Right cardiac atrium (tissue), 5 donors: ENCODE data around the gene BRD3. TPM values are rescaled to one million over a fixed set of nuclear protein-coding genes. Genes with fewer than 3 reads are reported as not detected.

Source experiments
- ATAC-seq, 2 donors: fragments of 200-7000 bp; cut with Tn5 transposase; one replicate each; pipeline versions ENCODE4 v1.8.0 to v1.9.1; 2020; ENCODE audit warnings: moderate library complexity in 2 of 2, mild to moderate bottlenecking in 1 of 2
- DNase-seq, 3 donors: peaks; one replicate each; pipeline ENCODE4 v3.0.0-alpha.2; 2020
- H3K27ac ChIP-seq: one replicate; pipeline ENCODE4 v1.5.1; 2013; ENCODE audit warnings: mild to moderate bottlenecking, low read length, control low read depth, moderate library complexity
- H3K27me3 ChIP-seq: one replicate; pipeline ENCODE4 v1.6.1; 2013; ENCODE audit not compliant: control insufficient read depth, insufficient read depth
- H3K4me1 ChIP-seq: one replicate; pipeline ENCODE4 v1.6.1; 2013; ENCODE audit warnings: low read length; ENCODE audit not compliant: control insufficient read depth, insufficient read depth
- H3K4me3 ChIP-seq: one replicate; pipeline ENCODE4 v1.5.1; 2013; ENCODE audit warnings: low read length, control low read depth
- H3K9me3 ChIP-seq: one replicate; pipeline ENCODE4 v1.6.1; 2013; ENCODE audit warnings: low read length; ENCODE audit not compliant: control insufficient read depth
- WGBS: extraction: QIAGEN DNeasy Blood & Tissue Kit; methylation state at CpG from one replicate; pipeline ENCODE4 v1.1.7; 2013; 5-methylcytosine and 5-hydroxymethylcytosine counted together
- intact Hi-C, 4 donors: fragments of 100-400 bp; cut with DNase I; formaldehyde crosslinking; loops; one replicate each; pipeline versions ENCODE4 v1.11.0 to v1.14.0; 2022 to 2023
- polyA plus RNA-seq: library from polyadenylated mRNA; stranded (reverse); fragments of 200-250 nt; gene quantifications from one replicate; pipeline ENCODE4 v1.2.3, GENCODE V29; 2013
- total RNA-seq, 4 donors: library from RNA; stranded (reverse); fragmentation: NEBNext Ultra II Directional; extraction: Animal tissue kit (Norgen Biotek cat#: 25700); gene quantifications; one replicate each; pipeline ENCODE4 v1.2.1, GENCODE V29; 2021
- donor health status: healthy with polysubstance abuse.
- donor health status: DM: no; HTN: yes; CAD: no.
- donor health status: DM: no; HTN: no; CAD: no.
- donor health status: DM: no; HTN: yes; CAD: no; lungs with severe emphysema.
- donor health status: DM: yes; HTN: yes; CAD: no.

BRD3 gene
- total and polyA plus RNA-seq, 5 donors = 13.0 to 37.3 (median 30.3) TPM

GRCh38 chr9:134026981-134027380 is 40.8 kb downstream of the BRD3 start:
- DNase-seq (no peak), ATAC-seq (no peak)
- no peaks in the 10 kb centered on the region for H3K9me3 ChIP-seq
- intact Hi-C loops = no loop called here
- no peak overlapping the region for H3K27ac ChIP-seq
- no peaks in the 10 kb centered on the region for H3K4me1 ChIP-seq
- 88% methylated on average over 8 of the region's 8 CpGs for WGBS
- no peaks in the 10 kb centered on the region for H3K27me3 ChIP-seq
- no peak overlapping the region for H3K4me3 ChIP-seq

- Histone ChIP-seq H3K27me3 (no peaks in the 10 kb centered on the region), H3K4me1 (no peaks in the 10 kb centered on the region), H3K27ac (no peak overlapping the region), H3K4me3 (no peak overlapping the region), H3K9me3 (no peaks in the 10 kb centered on the region)
- DNase-seq = no peak
- WGBS = 89% methylated on average over 18 of the region's 18 CpGs
- intact Hi-C loops = no loop called here
- ATAC-seq = no peak
Measured at GRCh38 chr9:134026581-134026980, 41.2 kb downstream of the BRD3 start.

- Histone ChIP-seq H3K27ac (no peak overlapping the region), H3K27me3 (no peaks in the 10 kb centered on the region), H3K4me3 (peak overlapping the region; percentile 76), H3K4me1 (no peaks in the 10 kb centered on the region), H3K9me3 (no peaks in the 10 kb centered on the region)
- WGBS = 13% methylated on average over 66 of the region's 66 CpGs
- DNase-seq (peak; percentile 56 to 79 (median 76)), ATAC-seq (peak; percentile 0 to 10)
- intact Hi-C loops = no loop called here
Measured at GRCh38 chr9:134025606-134026541, 42.0 kb downstream of the BRD3 start.

- H3K27ac ChIP-seq = no peak within 1 kb of the TSS
- peak within 1 kb of the TSS; percentile 76 for H3K4me3 ChIP-seq
- under 1% methylated on average over 43 of the region's 43 CpGs for whole genome bisulfite sequencing
- H3K9me3 ChIP-seq = no peaks in the 10 kb centered on the region
- no peaks in the 10 kb centered on the region for H3K27me3 ChIP-seq
- intact Hi-C loops = no loop called here
- no peaks in the 10 kb centered on the region for H3K4me1 ChIP-seq
- peak; percentile 96 to 97 for ATAC-seq
- peak; percentile 98 to 99 (median 99) for DNase-seq
Measured at GRCh38 chr9:134024828-134025605, 42.8 kb downstream of the BRD3 start, which contains the start of gene BRD3OS. TSS of gene BRD3OS (plus strand) at chr9:134025481. CDS start at chr9:134026748, 1,267 bp downstream.

- H3K27ac ChIP-seq = no peak overlapping the region
- H3K4me3 ChIP-seq = peak overlapping the region; percentile 8
- intact Hi-C loops = no loop called here
- 71% methylated on average over 4 of the region's 4 CpGs for WGBS
- H3K27me3 ChIP-seq = no peaks in the 10 kb centered on the region
- H3K9me3 ChIP-seq = no peaks in the 10 kb centered on the region
- H3K4me1 ChIP-seq = no peaks in the 10 kb centered on the region
- no peak for DNase-seq
- no peak for ATAC-seq
Measured at GRCh38 chr9:134024214-134024792, 43.5 kb downstream of the BRD3 start.

GRCh38 chr9:134014946-134015345 is 52.9 kb downstream of the BRD3 start:
- peaks cover 4% of the 10 kb centered on the region for H3K4me1 ChIP-seq
- DNase-seq (no peak), ATAC-seq (no peak)
- intact Hi-C loops = no loop called here
- no peaks in the 10 kb centered on the region for H3K9me3 ChIP-seq
- 93% methylated on average over 2 of the region's 2 CpGs for WGBS
- no peaks in the 10 kb centered on the region for H3K27me3 ChIP-seq
- no peak overlapping the region for H3K4me3 ChIP-seq
- H3K27ac ChIP-seq = no peak overlapping the region

- 91% methylated on average over 6 of the region's 6 CpGs for WGBS
- no peaks in the 10 kb centered on the region for H3K27me3 ChIP-seq
Measured at GRCh38 chr9:134011401-134011800, 56.4 kb downstream of the BRD3 start.

GRCh38 chr9:134010310-134011173 is 57.3 kb downstream of the BRD3 start:
- no peak for ATAC-seq
- Histone ChIP-seq H3K4me1 (peaks cover 4% of the 10 kb centered on the region), H3K4me3 (no peak overlapping the region), H3K9me3 (no peaks in the 10 kb centered on the region), H3K27ac (no peak overlapping the region), H3K27me3 (no peaks in the 10 kb centered on the region)
- no peak for DNase-seq
- 51% methylated on average over 20 of the region's 20 CpGs for WGBS
- intact Hi-C loops = no loop called here

More at GRCh38 chr9:134011401-134011800, 56.4 kb downstream of the BRD3 start:
- DNase-seq (no peak), ATAC-seq (no peak)
- H3K27ac ChIP-seq = no peak overlapping the region
- no peak overlapping the region for H3K4me3 ChIP-seq
- intact Hi-C loops = no loop called here
- peaks cover 4% of the 10 kb centered on the region for H3K4me1 ChIP-seq
- H3K9me3 ChIP-seq = no peaks in the 10 kb centered on the region

- DNase-seq (no peak), ATAC-seq (no peak)
- Histone ChIP-seq H3K27ac (no peak overlapping the region), H3K4me1 (peaks cover 4% of the 10 kb centered on the region), H3K9me3 (no peaks in the 10 kb centered on the region), H3K4me3 (no peak overlapping the region), H3K27me3 (no peaks in the 10 kb centered on the region)
- WGBS = 75% methylated on average over 9 of the region's 9 CpGs
- intact Hi-C loops = no loop called here
Measured at GRCh38 chr9:134007571-134007970, 60.3 kb downstream of the BRD3 start.

GRCh38 chr9:134007150-134007549 is 60.7 kb downstream of the BRD3 start:
- ATAC-seq = no peak
- intact Hi-C loops = no loop called here
- no peak overlapping the region for H3K4me3 ChIP-seq
- no peak overlapping the region for H3K27ac ChIP-seq
- no peak for DNase-seq
- WGBS = 34% methylated on average over 6 of the region's 6 CpGs
- H3K4me1 ChIP-seq = peaks cover 4% of the 10 kb centered on the region
- no peaks in the 10 kb centered on the region for H3K27me3 ChIP-seq
- no peaks in the 10 kb centered on the region for H3K9me3 ChIP-seq
